Ramos (cell line): ENCODE results near the gene C2CD3.

Experiments
- in situ Hi-C: fragments of 300-500 bp; cut with MboI; formaldehyde crosslinking; loops from one replicate; pipeline ENCODE4 v1.14.3; 2022; ENCODE audit warnings: low sequenced_read_pairs; ENCODE audit not compliant: unreplicated experiment

The C2CD3 gene

DNA sequence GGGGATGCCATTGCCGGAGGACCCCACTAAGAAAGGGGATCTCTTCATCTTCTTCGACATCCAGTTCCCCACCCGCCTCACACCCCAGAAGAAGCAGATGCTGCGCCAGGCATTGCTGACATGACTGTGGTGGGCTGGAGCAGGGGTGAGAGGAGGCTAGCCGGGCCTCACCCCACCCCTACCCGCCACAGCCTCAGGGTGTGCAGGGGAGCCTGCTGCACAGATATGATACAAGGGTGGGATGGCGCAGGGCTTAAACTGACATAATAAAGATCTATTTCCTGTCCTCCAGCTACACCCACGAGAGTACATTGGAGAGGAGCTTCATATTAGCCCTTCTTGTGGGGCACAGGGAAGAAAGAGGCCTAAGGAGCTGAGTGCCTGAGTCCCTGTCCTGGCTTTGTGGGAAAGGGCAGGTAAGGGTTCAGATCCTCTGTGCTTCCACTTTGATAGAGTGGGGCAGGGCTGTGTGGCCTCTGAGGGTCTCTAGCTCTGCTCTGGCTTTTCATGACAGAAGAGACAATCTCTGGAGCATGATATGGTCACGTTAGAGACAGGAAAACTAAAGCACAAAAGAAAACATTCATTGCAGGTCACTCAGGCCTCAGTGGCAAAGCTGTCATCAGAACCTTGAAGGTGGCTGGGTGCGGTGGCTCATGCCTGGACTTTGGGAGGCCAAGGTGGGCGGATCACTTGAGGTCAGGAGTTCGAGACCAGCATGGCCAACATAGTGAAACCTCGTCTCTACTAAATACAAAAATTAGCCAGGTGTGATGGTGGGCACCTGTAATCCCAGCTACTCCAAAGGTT, 200.6 kb downstream of the C2CD3 start:
- in situ Hi-C loops, result loop anchor here (5.0 kb wide), 2 partner anchors 67 to 477 kb away; no protein-coding TSS in a partner anchor

DNA sequence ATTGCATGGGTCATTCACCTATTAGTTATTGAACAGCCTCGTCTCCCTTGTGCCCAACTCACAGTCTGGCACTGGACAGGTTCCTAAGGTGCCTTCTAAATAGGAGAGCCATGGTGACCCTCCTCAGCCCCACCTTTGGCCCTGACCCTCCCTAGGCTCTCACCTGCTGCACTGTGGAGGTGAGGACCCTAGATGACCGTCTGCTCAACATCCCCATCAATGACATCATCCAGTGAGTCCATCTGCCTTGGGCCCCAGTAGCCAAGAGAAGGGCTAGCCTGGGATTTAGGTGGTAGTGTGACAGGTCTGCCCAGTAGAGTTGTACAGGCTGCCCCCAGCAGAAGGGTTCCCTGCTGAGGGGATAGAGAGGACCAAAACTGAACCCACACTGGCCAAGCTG, 201.7 kb downstream of the C2CD3 start:
- in situ Hi-C loops, result loop anchor here (5.0 kb wide), 2 partner anchors 68 to 478 kb away; no protein-coding TSS in a partner anchor

DNA sequence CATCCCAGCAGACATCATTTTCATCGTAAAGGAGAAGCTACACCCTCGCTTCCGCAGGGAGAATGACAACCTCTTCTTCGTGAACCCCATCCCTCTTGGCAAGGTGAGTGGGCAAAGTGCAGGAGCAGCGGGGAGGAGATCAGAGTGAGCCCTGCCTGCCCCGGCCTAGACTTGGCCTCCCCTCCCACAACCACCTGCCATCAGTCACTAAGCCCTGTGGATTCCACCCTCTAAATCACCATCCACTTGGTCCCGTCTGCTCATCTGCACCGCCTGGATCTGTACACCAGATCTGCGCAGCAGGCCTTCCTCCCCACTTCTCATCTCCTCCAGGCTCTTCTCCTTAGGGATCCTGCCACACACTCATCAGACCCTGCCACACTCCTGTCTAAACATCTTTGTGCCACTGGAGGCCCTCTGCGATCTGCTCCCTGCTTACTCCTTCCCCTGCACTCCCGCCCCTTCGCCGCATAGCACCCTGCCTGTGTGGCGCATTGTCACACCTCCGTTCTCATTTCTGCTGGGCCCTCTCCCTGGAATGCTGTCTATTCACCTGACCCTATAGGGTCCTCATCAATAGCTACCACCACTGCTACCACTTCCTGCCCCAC, 202.3 kb downstream of the C2CD3 start:
- in situ Hi-C loops, result loop anchor here (5.0 kb wide), 2 partner anchors 69 to 479 kb away; no protein-coding TSS in a partner anchor

DNA sequence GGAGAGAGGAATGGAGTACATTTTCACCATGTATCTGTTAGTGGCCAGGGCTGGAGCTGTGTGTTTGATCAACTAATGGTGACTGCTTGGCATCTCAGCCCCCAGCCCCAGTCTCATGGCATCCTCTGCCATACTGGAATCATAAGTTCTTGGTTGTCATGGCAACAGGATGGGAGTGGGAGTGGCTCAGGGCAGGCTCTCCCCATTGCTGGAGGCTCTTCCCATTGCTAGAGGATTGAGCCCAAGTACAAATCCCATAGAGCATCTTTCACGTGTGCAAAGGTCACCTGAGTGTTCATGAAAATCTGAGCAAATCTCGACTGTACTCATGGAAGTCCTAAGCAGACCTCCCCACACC, 205.1 kb downstream of the C2CD3 start:
- in situ Hi-C loops, result loop anchor here (5.0 kb wide), 2 partner anchors 72 to 482 kb away; no protein-coding TSS in a partner anchor

DNA sequence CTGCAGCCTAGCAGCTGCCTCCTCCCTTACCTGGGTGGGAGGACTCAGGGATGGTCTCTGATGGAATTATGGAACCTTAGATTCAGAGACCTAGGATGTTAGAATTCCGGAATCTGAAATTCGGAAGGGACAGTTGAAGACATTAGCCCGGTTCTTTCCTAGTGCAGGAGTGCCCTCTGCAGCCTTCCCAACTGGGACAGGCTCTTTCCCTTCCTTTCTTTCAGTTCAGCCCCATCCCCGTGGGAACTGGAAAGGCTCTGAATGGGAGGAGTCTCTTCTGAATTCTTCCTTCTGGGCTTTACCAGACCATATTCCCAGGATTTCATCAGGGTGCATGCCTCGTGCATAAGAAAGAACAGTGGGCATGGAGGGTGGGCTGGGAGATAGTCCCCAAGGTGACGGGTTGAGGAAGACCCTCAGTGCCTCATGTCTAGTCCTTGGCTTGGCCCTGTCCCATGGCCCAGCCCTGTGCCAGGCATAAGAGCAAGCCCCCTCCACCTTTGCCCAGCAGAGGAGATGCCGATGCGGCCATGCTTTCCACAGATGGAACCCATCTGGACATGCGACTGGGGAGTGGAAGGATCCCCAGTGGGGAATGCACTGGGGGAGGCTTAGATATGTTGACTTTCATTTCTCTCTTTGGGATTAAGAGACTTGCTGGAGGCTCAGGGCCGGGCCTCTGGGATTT, 205.6 kb downstream of the C2CD3 start:
- in situ Hi-C loops, result loop anchor here (5.0 kb wide), 2 partner anchors 72 to 482 kb away; no protein-coding TSS in a partner anchor

DNA sequence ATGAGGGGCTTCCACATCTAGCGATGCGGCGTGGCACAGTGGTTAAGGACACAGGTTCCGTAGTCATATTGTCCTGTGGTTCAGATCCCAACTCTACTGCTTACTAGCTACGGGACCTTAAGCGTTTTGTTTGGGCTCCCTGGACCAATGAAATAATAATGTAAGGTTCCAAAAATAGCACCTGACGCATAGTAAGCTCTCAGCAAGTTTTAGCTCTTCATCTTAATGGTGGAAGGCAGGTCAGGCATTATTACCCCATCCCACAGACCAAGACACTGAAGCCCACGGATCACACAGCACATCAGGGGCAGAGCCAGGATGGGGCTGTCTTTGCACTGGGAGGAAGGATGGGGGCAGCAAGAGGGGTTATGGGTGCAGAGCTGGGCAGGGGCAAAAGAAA, 206.9 kb downstream of the C2CD3 start:
- in situ Hi-C loops, result no loop called here
